GM21515 (cell line): ENCODE data around the gene TADA2B.
A peak's percentile ranks its signal among the peaks of the same experiment; 100 is the strongest.

Experiments used
- ATAC-seq: cut with Tn5 transposase; IDR thresholded peaks from one replicate; pipeline ENCODE4 v1.9.1; 2021; ENCODE audit not compliant: unreplicated experiment

TADA2B gene

DNA sequence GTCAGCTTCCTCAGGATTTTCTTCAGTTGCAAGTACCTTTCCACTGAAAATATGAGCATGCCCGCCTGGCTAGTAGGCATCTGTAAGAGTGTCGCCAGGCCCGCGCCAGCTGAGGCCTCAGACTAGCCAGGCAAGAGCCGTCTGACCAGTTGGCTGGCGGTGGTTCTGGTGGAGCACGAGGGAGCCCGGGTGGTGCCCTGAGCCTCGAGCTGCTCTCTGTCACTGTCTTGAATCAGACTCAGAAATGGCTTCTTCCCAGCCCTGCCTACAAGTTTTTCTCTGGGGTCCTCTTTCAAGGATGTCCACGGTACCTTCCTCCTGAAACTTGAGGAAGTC is 12.8 kb downstream of the TADA2B start:
- ATAC-seq, result no peak

DNA sequence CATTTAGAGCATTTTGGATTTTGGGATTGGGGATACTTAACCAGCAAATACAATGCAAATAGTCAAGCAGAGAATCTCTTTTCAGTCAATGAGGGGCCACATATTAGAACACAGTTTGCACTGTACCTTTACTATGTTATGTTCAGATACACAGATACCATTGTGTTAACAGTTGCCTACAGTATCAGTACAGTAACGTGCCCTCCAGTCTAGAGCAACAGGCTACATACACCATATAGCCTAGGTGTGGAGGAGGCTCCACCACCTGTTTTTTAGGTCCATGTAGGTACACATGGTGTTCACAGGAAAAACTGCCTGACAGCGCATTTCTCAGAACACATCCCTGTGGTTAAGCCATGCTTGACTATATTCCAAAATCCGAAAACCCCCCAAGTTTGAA is 15.6 kb downstream of the TADA2B start:
- peak; percentile 22 for ATAC-seq

DNA sequence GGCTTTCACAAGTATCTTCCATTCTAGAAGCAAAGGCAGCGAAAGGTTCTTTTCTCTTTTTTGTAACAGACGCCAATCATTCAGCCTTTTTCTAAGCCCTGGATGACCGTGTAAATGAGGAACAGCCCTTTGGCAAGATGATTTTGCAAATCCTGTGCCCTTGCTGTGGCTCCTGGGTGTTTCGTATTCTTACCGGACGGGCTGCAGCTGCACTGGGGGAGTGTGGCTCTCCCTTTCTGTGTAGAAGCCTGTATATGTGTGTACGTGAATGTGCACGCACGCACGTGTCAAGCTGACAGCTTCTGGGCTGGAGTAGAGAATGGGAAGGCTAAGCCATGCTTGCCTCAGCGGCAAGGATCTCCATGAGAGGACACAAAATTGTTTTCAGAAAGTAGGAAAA is 16.5 kb downstream of the TADA2B start:
- no peak for ATAC-seq

DNA sequence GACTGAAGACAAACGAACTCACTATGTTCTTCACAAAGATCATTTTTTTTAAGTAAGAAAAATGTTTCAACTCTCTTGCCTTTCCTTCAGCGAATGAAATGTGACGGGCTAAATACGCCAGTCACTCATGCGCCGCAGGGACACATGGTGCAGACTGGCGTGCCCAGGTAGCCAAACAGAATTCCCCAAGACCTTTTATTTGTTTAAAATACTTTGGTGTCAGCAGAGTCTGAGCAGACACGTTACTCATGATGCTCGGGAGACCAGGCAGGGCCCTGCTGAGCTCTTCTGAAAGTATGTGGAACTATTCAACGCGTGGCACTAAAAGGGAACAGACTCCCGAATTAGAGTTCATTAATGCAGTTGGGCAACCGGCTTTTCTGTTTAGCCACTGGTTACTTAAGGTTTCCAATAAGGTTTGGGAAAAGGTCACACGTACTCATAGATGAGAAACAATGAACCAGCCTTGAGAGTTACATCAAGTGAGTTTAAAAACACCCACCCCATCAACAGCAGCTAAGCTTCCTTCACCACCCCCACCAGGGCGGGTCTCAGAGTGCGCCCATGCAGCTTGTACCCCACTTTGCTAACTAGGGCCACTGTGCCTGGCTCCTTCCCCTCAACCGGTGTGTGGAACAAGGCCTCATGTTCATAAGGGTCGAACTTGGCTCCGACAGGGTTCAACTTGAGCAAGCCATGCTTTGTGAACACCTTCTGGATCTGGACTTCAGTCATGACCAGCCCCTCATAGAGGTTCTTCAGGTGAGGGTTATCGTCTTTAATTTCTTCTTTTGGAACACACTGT is 17.4 kb downstream of the TADA2B start:
- no peak for ATAC-seq

DNA sequence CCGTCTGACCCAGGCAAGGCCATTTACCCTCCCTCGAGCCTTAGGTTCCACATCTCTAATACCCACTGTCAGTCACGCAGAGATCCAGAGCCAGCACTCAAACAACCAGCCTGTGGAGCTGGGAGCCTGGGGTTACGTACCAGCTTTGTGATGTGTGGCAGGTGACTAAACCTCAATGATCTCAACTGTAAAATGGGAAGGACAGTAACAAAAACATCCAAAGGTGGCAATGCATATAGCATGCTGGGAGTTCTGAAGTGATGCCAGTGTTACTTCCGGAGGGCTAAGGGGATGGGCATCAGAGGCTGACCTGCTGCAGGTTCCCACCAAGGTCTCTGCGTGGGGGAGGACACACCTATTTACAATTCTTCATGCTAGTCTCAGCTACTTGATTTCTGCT is 18.6 kb downstream of the TADA2B start:
- no peak for ATAC-seq

DNA sequence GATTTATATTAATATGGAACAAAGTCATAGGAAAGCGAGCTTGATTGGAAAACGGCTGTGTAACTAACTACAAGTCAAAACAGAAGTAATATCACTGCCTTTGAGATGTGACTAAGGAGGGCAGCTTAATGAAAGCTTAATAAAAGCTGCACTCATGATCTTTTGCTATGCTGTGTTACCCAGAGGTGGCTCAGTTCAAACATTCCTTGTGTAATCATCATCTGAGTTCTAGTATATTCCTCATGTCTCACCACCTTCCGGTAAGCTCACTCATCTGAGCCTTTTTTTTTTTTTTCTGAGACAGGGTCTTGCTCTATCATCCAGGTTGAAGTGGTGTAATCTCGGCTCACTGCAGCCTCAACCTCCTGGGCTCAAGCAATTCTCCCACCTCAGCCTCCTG is 19.6 kb downstream of the TADA2B start:
- ATAC-seq, result no peak

DNA sequence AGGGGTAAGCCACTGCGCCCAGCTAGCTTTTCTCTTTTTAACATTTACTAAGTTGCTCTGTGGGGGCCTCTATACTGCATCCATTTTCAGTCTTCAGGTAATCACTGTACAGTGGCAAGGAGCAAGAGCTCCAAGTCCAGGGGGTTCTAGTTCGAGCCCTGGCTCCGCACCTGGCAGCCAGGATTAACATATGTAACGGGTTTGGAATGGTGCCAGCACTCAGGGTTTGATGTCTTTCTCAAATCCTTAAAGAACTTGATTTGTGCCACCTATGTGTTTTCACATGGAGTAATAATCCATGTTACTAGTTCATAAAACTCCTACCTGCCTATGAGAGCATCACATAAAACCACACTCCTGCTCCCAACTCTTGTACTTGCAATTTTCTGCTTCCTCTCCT is 20.2 kb downstream of the TADA2B start:
- no peak for ATAC-seq

DNA sequence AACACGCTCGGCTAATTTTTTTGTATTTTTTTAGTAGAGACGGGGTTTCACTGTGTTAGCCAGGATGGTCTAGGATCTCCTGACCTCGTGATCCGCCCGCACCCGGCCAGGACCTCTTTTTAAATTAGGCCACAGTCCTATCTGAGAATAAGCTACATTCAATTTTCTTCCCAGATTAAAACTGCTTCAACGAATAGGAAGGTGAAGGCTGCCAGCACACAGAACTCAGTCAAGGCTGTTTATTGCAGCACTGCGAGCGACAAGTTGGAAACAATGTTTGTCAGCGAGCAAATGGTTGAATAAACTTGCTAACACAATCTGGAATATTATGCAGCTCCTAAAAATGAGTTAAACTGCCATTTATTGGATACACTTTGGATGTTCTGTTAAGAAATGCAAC is 22.8 kb downstream of the TADA2B start:
- ATAC-seq, result no peak

DNA sequence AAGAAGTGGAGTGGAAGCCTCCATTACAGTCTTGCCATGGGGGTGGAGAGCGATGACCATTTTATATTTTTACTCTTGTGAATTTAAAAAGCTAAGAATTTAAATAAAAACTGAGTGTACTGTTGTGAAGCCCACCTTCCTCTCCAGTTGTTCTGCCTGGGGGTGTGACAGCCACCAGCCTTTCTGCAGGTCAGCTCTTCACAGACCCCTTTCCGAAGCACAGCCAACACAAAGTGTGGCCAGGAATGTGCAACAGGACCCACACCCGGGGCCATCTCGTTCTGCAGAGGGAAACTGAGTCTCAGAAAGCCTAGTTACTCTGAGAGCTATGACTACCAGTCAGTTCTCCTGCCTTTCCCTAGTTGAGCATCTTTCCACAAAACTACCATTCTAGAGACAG is 23.3 kb downstream of the TADA2B start:
- no peak for ATAC-seq

DNA sequence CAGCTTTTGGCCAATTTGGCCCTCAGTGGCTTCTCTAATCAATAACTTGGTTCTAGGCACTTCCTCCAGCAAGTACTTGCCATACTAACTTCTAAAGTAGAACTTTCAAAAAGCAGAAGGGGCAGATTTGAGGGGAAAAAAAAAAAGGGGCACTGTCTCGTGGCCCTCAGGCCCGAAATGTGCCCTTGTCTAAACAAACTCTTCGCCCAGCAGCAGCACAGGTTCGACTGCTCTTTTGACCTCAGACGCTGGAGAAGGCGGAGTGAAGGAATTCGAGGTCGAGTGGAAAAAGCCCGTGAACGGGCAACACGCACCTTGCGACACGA is 23.9 kb downstream of the TADA2B start:
- ATAC-seq, result no peak

DNA sequence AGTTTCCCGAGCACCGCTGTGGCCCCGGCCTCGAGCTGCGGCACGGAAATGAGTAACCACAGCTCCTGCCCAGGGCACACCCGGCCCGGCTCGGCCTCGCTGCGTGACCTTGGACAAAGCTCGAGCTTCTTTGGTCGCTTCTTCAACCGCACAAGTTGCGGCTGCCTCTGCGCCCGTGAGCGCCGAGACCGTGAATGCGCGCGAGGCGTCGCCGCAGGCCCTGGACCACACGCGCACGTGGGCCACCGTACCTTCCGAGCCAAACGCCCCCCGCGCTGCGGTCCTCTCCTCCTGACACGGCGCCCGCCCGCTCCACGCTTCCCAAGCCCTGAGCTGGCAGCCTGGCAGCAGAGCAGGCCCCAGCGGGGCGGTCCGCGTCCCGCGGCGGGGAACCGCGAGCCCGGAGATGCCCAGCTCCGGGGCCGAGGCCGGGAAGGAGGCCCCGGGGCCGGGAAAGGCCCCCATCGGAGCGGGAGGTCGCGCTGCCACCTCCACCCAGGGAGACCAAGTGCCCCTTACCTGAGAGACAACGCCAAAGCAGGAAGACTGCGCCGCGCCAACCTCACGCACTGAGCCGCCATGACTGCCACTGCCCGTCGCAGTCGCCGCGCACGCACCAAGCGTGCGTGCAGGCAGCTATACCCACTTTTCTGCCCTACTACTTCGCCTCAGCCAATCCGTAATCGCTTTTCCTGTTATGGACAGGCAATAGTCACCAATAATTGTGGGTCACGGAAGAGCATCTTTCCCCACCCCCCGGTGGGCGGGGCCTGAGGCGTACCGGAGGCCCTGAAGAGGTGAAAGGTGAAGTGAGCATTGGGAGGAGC is 24.5 kb downstream of the TADA2B start, which contains the start of gene GRPEL1:
GRPEL1 (minus strand) TSS at position 613 of the 827 bp plus-strand sequence; CDS start at position 581, 32 bp downstream.
- peak; percentile 88 for ATAC-seq

DNA sequence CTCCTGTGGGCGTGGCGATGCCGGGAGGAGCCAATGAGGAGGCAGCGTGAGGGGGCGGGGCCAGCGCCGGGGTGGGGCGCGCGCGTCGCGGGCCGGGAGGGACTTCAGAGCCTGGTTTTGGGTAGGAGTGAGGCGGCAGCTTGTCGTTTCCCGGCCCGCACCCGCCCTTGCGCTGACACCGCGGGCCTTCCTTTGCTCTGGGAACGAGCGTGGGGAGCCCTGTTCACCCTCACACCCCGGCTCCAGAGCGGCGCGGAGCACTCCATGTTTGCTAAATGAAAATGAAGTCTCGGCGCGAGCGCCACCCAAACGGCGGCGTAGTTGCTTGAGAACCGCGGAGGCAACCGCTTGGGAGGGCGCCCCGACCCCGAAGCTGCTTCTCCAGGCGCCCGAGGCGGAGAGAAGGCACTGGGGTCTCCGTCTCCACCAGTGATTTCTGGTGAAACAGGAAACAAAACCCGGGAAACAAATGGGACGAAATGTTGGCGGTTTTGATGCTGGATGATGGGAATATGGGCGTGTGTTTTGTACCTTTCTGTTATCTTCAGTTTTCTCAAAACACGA is 25.2 kb downstream of the TADA2B start:
- peak; percentile 18 for ATAC-seq

DNA sequence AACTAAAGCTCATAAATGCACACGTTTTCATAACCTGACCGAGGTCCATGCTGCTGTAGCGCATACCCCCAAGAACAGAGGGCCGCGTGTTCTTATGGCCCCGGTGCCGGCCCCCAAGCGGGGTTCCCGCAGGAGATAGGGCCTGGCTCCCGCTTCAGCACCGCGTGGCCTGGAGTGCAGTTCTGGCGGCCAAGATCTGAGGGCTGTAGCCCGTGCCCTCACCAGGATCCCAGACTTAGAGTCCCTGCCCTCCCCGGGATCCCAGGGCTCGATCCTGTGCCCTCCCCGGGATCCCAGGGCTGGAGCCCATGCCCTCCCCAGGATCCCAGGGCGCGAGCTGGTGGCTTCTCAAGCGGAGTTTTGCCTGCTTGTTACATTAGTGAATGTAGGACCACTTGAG is 25.7 kb downstream of the TADA2B start:
- no peak for ATAC-seq

DNA sequence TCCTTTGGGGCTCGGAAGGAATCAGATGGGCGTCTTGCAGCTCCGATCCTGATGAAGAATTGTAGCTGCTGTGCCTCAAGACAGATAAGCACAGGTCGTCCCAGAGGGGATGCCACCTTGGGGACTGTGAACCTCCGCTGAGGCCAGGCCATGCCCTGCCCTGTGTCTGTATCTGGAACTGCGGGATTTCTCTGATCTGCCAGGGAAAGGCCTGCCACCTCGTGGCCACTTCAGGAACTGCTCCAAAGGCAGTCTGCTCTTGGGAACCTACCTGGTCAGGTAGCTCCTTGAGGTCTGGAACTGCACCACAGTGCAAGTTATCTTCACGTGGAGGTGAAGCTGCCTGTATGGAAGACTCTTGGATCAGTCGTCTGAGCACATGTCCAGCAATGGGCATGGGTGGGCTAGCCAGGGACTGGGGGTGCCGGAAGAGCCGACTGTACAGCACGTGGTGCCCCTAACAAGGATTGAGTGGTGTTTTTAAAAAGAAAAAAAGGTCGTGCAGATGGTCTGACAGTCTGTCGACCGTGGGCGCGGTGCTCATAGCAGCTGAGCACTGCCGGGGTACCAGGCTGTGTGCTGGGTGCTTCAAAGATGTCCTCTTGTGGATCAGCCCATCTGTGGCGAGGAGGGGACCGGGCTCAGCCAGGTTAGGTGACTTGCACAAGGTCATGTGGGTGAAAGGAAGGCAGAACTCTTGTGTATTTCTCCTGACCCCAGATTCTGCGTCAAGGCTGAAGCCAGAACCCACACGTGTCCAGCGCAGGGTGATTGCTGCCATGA is 27.7 kb downstream of the TADA2B start:
- ATAC-seq, result no peak

DNA sequence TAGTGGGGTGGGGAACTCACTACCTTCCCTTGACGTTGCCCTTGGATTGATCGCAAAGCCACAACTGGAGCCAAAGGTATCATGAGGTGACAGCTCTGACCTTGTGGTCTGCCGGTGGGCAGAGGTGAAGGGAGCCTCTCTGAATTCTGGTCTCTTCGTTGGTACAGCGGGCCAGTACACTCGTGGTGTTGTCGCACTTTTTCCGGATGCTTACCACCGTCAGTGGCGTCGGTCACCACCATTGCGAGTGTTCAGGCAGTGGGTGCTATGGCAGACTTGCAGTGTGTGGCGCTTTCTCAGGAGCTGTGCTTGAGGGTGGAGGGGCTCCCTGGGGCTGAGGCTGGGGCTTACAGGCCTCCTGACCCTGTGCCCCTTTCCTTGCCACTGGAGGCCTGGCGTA is 29.9 kb downstream of the TADA2B start:
- no peak for ATAC-seq

DNA sequence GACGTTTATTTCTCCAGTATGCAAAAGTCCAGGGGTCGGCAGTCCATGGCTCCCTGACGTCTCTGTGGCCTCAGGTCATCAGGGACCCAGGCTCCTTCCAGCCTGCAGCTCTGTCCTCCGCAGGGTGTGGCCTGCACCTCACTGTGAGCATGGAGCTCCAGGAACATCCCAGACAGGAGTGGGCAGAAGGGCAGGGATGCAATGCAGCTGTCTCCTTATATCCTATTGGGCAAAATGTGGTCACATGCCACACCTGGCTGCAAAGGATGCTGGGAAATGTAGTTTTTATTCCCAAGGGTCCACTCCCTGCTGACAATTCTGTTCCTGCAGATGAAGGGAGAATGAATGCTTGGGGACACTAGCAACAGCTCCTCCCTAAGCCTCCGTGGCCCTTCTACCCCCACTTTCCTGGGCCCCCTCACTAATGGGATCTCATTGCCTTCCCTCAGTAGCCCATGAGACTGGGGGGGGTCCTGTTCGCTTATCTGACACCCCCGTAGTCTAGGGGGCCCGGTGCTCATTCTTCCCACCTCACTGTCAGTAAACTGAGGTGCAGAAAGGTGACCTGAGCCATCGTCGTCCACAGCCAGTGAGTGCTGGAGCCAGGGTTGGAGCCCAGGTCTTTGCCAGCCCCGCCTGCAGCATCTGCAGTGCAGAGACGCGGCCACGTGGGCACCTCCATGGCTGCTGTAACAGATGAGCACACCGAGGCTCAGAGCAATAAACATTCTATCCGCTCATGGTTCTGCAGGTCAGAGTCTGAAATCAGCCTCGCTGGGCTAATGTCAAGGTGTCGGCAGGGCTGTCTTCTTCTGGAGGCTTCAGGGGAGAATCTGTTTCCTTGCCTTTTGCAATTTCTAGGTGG is 30.6 kb downstream of the TADA2B start:
- ATAC-seq, result no peak

DNA sequence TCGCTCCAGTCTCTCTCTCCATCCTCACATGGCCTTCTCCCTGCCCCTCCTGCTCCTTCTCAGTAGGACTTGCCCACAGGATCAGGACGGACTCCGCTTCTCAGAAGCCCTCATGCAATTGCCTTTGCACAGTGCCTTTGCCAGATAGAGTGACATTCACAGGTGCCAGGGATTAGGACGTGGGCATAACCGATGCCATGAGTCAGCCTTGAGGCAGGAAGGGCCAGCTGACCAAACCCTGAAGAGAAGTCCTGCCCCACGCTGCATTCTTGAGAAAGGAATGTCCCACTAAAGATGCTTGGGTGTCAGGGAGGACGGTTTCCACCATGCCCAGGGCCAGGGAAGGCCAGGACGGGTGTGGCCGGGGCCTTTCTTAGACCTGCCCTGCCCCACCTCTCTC is 31.3 kb downstream of the TADA2B start:
- ATAC-seq, result no peak

DNA sequence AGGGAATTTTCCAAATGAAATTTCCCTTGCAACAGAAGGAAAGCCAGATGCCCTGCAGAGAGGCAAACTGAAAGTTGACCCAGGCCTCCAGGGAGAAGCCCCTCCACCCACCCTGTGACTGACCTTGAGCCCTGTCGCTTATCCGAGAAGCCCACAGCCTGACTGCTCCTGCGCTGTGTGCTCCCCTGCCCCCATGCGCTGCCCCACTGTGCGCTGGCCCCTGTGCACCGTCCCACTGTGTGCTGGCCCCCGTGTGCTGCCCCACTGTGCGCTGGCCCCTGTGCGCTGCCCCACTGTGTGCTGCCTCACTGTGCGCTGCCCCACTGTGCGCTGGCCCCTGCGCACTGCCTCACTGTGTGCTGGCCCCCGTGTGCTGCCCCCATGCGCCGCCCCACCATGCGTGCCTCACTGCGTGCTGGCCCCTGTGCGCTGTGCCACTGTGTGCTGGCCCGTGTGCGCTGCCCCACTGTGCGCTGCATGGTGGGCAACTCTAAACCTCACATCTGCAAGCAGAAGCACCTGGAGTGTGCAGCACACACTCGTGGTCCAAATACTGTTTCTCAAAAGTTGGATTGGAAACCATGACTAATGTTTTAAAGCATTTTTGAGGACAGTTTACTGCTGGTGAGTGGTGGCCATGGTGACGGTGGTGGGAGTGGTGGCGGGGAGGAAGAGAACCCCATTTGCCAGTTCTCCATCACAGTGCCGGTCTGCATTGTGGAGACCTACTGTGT is 33.0 kb downstream of the TADA2B start:
- ATAC-seq, result no peak

DNA sequence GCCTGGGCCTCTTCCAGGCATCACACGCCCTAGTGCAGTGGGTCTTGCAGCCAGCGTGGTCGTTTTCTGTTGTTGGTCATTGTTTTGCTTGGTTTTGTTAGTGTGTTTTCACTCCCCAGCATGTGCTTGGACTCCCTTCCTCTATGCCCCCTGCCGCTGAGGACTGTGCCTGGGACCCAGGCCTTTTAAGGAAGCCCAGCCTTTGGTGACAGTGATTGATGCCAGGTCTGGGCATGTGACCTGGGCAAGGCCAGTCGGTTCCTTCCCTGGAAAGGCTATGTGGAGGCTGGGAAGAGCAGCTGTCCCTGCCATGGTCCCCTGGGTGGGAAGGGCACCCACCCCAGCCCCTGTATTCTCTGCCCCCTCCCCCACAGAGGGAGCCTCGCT is 33.5 kb downstream of the TADA2B start:
- no peak for ATAC-seq

DNA sequence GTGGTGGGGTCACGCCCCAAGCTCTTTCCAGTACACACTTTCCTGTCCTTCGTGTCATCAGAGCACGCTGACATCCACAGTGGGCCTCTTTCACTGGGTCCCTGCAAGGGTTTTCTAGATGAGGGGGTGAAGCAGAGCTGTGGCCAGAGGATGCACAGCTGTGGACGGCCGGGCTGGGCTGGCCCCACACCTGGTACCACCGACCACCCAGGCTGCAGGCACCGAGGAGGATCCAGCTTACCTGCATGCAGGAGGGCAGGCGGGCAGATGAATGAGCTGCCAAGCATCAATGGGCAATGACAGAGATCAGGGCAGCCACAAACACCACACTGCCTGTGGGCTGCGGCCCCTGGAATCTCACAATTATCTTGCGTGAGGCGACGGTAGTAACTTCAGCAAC is 34.2 kb downstream of the TADA2B start:
- no peak for ATAC-seq
